Activated CD8-positive, alpha-beta T cell treated with anti-CD3 and anti-CD28 coated beads for 36 hours (primary cell): ENCODE data around the gene TBKBP1. TPM values are rescaled to one million over a fixed set of nuclear protein-coding genes. Genes with fewer than 3 reads are reported as not detected.

Experiments
- ATAC-seq: fragments of 200-7000 bp; cut with Tn5 transposase; one replicate; pipeline ENCODE4 v1.10.0; 2021; ENCODE audit warnings: mild to moderate bottlenecking, moderate library complexity
- CTCF ChIA-PET: fragments of 350-600 bp; sonication (Branson Sonifier 250); formaldehyde crosslinking; loops from one replicate; lab custom pipeline; 2021; ENCODE audit warnings: antibody characterized with exemption; lab: Charles Lee
- POLR2A ChIA-PET: fragments of 350-600 bp; sonication (Branson Sonifier 250); formaldehyde crosslinking; loops from one replicate; lab custom pipeline; 2021; ENCODE audit warnings: antibody characterized with exemption; lab: Charles Lee
- DNase-seq: peaks from one replicate; pipeline ENCODE4 v3.0.0-alpha.2; 2020
- H3K27ac Mint-ChIP-seq: one replicate; pipeline ENCODE4 v1.8.0; 2021; ENCODE audit warnings: mild to moderate bottlenecking, mixed read lengths
- H3K27me3 Mint-ChIP-seq: one replicate; pipeline ENCODE4 v1.8.0; 2021; ENCODE audit warnings: mixed read lengths
- H3K36me3 Mint-ChIP-seq: one replicate; pipeline ENCODE4 v1.8.0; 2021; ENCODE audit warnings: low read depth, mixed read lengths
- H3K4me1 Mint-ChIP-seq: one replicate; pipeline ENCODE4 v1.8.0; 2021; ENCODE audit warnings: low read depth, mixed read lengths
- H3K4me3 Mint-ChIP-seq: one replicate; pipeline ENCODE4 v1.8.0; 2021; ENCODE audit warnings: mild to moderate bottlenecking, moderate library complexity, mixed read lengths
- H3K9me3 Mint-ChIP-seq: one replicate; pipeline ENCODE4 v1.8.0; 2021; ENCODE audit warnings: mixed read lengths
- intact Hi-C: fragments of 100-400 bp; cut with micrococcal nuclease; formaldehyde crosslinking; loops from one replicate; pipeline ENCODE4 v1.10.0; 2022
- total RNA-seq, 2 experiments: library from RNA; stranded (reverse); gene quantifications; one replicate each; pipeline ENCODE4 v1.2.3, GENCODE V29; 2021
- TF ChIP-seq, protein P1 (sequence below): fragments of 200-600 bp; IDR thresholded peaks from one replicate; pipeline ENCODE4 v1.8.0; 2022; ENCODE audit warnings: antibody characterized with exemption, mild to moderate bottlenecking

TBKBP1 gene
- total RNA-seq, 2 experiments from 2014 or later: 12.4 to 13.6 TPM

DNA sequence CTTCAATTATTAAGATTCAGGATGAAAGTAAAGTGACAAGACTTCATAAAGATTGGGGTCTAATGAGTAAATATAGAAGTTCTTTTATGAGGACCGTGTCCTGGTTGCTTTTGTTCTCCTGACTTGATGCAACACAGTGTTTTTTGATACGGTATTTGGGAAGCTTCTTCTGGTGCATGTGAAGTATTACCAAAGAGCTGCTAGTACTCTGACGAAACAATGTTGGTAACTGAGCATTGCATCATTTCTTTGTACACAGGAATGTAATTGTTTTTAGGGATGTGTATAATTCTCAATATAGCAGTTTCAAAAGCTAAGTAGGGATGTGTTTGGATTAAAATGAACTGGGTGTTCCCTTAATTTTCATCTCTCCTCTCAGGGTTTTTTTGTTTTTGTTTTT is 28.3 kb upstream of the TBKBP1 start:
- ChIA-PET CTCF (interaction anchor here (0.6 to 6.2 kb wide), 14 partner anchors 8 to 260 kb away, joined by 3 to 92 read pairs (median 7); partner anchors contain the start of genes KPNB1 and TBX21), POLR2A (interaction anchor here (1.3 to 26.8 kb wide), 6 partner anchors 4 to 125 kb away, joined by 3 to 583 read pairs (median 12); partner anchors contain the start of gene KPNB1)
- no peak overlapping the region for H3K27ac Mint-ChIP-seq
- intact Hi-C loops: no loop called here
- ATAC-seq: no peak
- H3K4me3 Mint-ChIP-seq: no peak overlapping the region
- no peaks in the 10 kb centered on the region for H3K9me3 Mint-ChIP-seq
- H3K4me1 Mint-ChIP-seq: peaks cover 22% of the 10 kb centered on the region
- TF ChIP-seq, protein P1, sequence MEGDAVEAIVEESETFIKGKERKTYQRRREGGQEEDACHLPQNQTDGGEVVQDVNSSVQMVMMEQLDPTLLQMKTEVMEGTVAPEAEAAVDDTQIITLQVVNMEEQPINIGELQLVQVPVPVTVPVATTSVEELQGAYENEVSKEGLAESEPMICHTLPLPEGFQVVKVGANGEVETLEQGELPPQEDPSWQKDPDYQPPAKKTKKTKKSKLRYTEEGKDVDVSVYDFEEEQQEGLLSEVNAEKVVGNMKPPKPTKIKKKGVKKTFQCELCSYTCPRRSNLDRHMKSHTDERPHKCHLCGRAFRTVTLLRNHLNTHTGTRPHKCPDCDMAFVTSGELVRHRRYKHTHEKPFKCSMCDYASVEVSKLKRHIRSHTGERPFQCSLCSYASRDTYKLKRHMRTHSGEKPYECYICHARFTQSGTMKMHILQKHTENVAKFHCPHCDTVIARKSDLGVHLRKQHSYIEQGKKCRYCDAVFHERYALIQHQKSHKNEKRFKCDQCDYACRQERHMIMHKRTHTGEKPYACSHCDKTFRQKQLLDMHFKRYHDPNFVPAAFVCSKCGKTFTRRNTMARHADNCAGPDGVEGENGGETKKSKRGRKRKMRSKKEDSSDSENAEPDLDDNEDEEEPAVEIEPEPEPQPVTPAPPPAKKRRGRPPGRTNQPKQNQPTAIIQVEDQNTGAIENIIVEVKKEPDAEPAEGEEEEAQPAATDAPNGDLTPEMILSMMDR: no peak
- H3K27me3 Mint-ChIP-seq: no peaks in the 10 kb centered on the region
- peaks cover 73% of the 10 kb centered on the region for H3K36me3 Mint-ChIP-seq
- DNase-seq: no peak

DNA sequence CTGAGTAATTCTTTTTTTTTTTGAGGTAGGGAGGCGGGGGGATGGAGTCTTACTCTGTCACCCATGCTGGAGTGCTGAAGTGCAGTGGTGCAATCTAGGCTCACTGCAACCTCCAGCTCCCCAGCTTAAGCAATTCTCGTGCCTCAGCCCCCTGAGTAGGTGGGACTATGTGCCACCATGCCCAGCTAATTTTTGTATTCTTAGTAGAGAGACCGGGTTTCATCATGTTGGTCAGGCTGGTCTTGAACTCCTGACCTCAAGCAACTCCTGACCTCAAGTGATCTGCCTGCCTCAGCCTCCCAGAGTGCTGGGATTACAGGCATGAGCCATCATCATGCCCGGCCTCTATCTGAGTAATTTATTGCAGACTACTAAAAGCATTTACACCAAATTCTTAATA is 24.9 kb upstream of the TBKBP1 start:
- Mint-ChIP-seq H3K27ac (no peak overlapping the region), H3K36me3 (peaks cover 80% of the 10 kb centered on the region), H3K4me3 (no peak overlapping the region), H3K27me3 (no peaks in the 10 kb centered on the region), H3K9me3 (no peaks in the 10 kb centered on the region), H3K4me1 (peaks cover 28% of the 10 kb centered on the region)
- no peak for DNase-seq
- intact Hi-C loops: no loop called here
- ChIA-PET CTCF (interaction anchor here (1.0 to 1.4 kb wide), 2 partner anchors 10 to 20 kb away, joined by 4 to 5 read pairs; no protein-coding TSS in a partner anchor), POLR2A (interaction anchor here (0.6 to 26.8 kb wide), 5 partner anchors 9 to 80 kb away, joined by 3 to 583 read pairs (median 4); partner anchors contain the start of gene KPNB1)
- no peak for ATAC-seq
- TF ChIP-seq, protein P1: no peak

DNA sequence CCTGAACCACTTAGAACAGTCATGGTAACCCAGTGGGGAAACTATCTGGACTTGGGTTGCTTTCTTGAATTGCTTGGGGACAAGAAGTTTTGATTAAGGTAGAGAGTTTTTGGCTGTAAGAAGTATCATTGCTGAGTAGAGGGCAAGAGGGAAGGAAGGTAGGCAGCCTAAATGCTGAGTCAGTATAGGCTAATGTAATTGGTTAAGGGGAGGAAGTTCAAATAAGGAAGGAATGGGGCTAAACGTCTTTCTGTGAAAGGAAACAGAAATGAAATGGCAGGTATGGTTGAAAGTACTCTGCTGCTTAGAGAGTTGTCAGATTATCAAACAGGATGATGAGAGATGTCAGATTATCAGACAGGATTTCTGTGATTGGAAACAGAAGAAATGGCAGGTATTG is 23.9 kb upstream of the TBKBP1 start:
- Mint-ChIP-seq H3K27me3 (no peaks in the 10 kb centered on the region), H3K9me3 (no peaks in the 10 kb centered on the region), H3K27ac (peak overlapping the region; percentile 81), H3K4me1 (peaks cover 34% of the 10 kb centered on the region), H3K36me3 (peaks cover 81% of the 10 kb centered on the region), H3K4me3 (no peak overlapping the region)
- ChIA-PET CTCF (interaction anchor here (1.0 kb wide), 1 partner anchor 29 kb away, joined by 3 read pairs; no protein-coding TSS in a partner anchor), POLR2A (interaction anchor here (0.7 to 26.8 kb wide), 7 partner anchors 11 to 79 kb away, joined by 3 to 583 read pairs (median 3); partner anchors contain the start of gene KPNB1)
- DNase-seq (no peak), ATAC-seq (peak; percentile 60)
- intact Hi-C loops: no loop called here
- TF ChIP-seq, protein P1: no peak

DNA sequence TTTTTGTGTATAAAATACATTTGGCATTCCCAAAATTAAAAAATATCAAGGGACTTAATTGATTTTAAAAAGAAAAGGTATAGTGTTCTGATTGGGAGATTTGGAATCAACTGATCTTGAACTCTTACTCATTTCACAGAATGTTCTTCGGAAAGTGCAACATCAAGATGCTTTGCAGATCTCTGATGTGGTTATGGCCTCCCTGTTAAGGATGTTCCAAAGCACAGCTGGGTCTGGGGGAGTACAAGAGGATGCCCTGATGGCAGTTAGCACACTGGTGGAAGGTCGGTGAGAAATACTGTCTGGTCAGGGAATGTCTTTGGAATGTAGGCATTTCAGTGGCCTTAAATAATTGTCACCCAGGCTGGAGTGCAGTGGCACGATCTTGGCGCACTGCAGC is 19.5 kb upstream of the TBKBP1 start:
- H3K9me3 Mint-ChIP-seq: no peaks in the 10 kb centered on the region
- intact Hi-C loops: no loop called here
- ATAC-seq: no peak
- peaks cover 82% of the 10 kb centered on the region for H3K36me3 Mint-ChIP-seq
- ChIA-PET POLR2A (interaction anchor here (0.7 to 26.8 kb wide), 4 partner anchors 11 to 59 kb away, joined by 3 to 583 read pairs (median 4); partner anchors contain the start of genes KPNB1 and TBX21), CTCF (interaction anchor here (0.7 to 2.1 kb wide), 8 partner anchors 10 to 127 kb away, joined by 3 to 28 read pairs (median 4); no protein-coding TSS in a partner anchor)
- H3K27me3 Mint-ChIP-seq: no peaks in the 10 kb centered on the region
- TF ChIP-seq, protein P1: no peak
- no peak for DNase-seq
- peak overlapping the region; percentile 68 for H3K27ac Mint-ChIP-seq
- H3K4me3 Mint-ChIP-seq: no peak overlapping the region
- peaks cover 35% of the 10 kb centered on the region for H3K4me1 Mint-ChIP-seq
